Measurements from ENCODE around the gene B3GAT1. TPM values are rescaled to one million over a fixed set of nuclear protein-coding genes. Genes with fewer than 3 reads are reported as not detected.

The B3GAT1 gene
- total RNA-seq, 4 donors from 2014 or later: 0.13 to 0.58 (median 0.44) TPM; not detected in 1

GRCh38 chr11:134377876-134378275 lies 34.2 kb downstream of the B3GAT1 start:
- intact Hi-C loops (cut with DNase I; ENCODE audit: low total_unique reads): no loop called here
- WGBS, 2 donors: 80 to 88% methylated on average over 14 of the region's 14 CpGs

DNA sequence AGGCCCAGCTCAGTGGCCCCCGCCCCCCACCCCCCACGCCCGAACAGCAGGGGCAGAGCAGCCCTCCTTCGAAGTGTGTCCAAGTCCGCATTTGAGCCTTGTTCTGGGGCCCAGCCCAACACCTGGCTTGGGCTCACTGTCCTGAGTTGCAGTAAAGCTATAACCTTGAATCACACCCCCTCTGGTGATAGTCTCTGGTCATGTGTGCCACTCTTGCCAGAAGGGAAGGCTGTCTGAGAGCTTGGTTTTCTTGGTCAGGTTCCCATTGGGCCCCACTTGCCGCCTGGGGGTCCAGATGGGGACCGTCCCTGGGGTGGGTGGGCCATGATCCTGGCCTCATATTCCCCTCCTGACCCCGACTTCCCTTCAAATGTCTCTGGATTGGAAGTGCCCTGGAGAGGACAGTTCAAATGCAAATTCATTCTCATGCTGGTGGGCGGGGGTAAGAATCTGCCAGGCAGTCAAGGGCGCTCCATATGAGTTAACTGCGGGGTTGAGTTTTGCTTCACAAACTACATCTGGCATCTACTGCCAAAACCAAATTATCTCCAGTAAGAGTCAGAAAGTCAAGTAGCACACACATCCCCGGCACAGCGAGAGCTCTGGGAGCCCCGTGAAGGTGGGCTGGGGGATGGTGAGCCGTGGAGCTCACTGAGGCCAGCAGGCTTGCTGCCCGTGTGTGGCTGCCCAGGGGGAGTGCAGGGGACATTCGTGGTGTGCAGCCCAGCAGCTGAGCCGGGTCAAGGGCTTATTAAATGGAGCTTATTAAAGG lies 35.7 kb downstream of the B3GAT1 start:
- 64 to 78% methylated on average over 14 to 15 of the region's 18 CpGs for WGBS, 2 donors

More at GRCh38 chr11:134377876-134378275, 34.2 kb downstream of the B3GAT1 start:
- no peak overlapping the region for H3K4me3 ChIP-seq (ENCODE audit: low read depth, poor library complexity, severe bottlenecking)
- TF ChIP-seq POLR2A (IDR thresholded peaks at IDR 0.05): no peak
- TF ChIP-seq CTCF (IDR thresholded peaks at IDR 0.05): no peak
- DNase-seq (ENCODE audit: low spot score in 2 of 2): no peak

DNA sequence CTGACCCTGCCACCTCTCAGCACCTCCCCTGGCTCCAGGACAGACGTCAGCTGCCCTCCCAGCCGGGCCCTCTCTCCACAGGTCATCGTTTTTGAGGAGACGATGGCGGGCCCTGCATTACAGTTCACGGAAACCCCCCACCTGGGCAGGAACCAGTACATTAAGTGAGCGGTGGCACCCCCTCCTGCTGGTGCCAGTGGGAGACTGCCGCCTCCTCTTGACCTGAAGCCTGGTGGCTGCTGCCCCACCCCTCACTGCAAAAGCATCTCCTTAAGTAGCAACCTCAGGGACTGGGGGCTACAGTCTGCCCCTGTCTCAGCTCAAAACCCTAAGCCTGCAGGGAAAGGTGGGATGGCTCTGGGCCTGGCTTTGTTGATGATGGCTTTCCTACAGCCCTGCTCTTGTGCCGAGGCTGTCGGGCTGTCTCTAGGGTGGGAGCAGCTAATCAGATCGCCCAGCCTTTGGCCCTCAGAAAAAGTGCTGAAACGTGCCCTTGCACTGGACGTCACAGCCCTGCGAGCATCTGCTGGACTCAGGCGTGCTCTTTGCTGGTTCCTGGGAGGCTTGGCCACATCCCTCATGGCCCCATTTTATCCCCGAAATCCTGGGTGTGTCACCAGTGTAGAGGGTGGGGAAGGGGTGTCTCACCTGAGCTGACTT lies 37.0 kb downstream of the B3GAT1 start:
- no peak for TF ChIP-seq CTCF (IDR thresholded peaks at IDR 0.05)
- TF ChIP-seq POLR2A (IDR thresholded peaks at IDR 0.05): no peak
- DNase-seq (ENCODE audit: low spot score in 2 of 2): no peak
- 88 to 89% methylated on average over 16 of the region's 16 CpGs for WGBS, 2 donors

More for the DNA sequence above, 35.7 kb downstream of the B3GAT1 start:
- H3K4me3 ChIP-seq (ENCODE audit: low read depth, poor library complexity, severe bottlenecking): no peak overlapping the region
- TF ChIP-seq POLR2A (IDR thresholded peaks at IDR 0.05) (no peak), CTCF (IDR thresholded peaks at IDR 0.05) (no peak)
- DNase-seq (ENCODE audit: low spot score in 2 of 2): no peak
- intact Hi-C loops (cut with DNase I; ENCODE audit: low total_unique reads): no loop called here

DNA sequence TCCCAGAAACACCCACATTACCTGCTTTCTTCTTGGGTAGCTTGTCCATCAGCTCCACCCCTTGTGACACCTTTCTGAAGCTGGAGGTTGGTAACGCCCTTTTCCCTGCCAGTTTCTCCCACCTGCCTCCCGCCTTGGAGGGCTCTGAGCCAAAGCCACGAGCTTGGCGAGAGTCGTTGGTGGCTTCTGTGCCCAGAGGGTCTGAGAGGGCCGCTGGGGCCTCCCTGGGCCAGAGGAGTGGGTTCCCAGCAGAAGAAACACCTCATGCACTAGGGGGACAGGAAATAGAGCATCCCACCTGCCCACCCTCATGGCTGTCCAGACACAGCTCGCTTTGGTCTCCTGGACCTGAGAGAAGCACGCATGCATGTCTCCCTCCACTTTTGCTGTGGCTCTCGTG lies 37.9 kb downstream of the B3GAT1 start:
- intact Hi-C loops (cut with DNase I; ENCODE audit: low total_unique reads): no loop called here
- no peak for TF ChIP-seq POLR2A (IDR thresholded peaks at IDR 0.05)
- no peak for TF ChIP-seq CTCF (IDR thresholded peaks at IDR 0.05)
- no peak overlapping the region for H3K4me3 ChIP-seq (ENCODE audit: low read depth, poor library complexity, severe bottlenecking)
- 78 to 80% methylated on average over 9 of the region's 9 CpGs for WGBS, 2 donors
- DNase-seq (ENCODE audit: low spot score in 2 of 2): no peak

More for the DNA sequence above, 37.0 kb downstream of the B3GAT1 start:
- H3K4me3 ChIP-seq (ENCODE audit: low read depth, poor library complexity, severe bottlenecking): no peak overlapping the region
- intact Hi-C loops (cut with DNase I; ENCODE audit: low total_unique reads): no loop called here

GRCh38 chr11:134373591-134374052 lies 38.4 kb downstream of the B3GAT1 start:
- WGBS, 2 donors: 77 to 87% methylated on average over 13 to 14 of the region's 14 CpGs

More at GRCh38 chr11:134373591-134374052, 38.4 kb downstream of the B3GAT1 start:
- H3K4me3 ChIP-seq (ENCODE audit: low read depth, poor library complexity, severe bottlenecking): no peak overlapping the region
- TF ChIP-seq CTCF (IDR thresholded peaks at IDR 0.05): no peak
- no peak for TF ChIP-seq POLR2A (IDR thresholded peaks at IDR 0.05)
- DNase-seq (ENCODE audit: low spot score in 2 of 2): no peak
- intact Hi-C loops (cut with DNase I; ENCODE audit: low total_unique reads): no loop called here

Measured in lower leg skin (tissue), 4 donors.